ENCODE measurements around the gene FOXRED1.

FOXRED1 gene

GRCh38 chr11:126262216-126262615 is 6.7 kb upstream of the FOXRED1 start:
- no peak overlapping the region for H3K27ac ChIP-seq (ENCODE audit: low read depth, low read length, poor library complexity, severe bottlenecking)

GRCh38 chr11:126263489-126263888 is 5.5 kb upstream of the FOXRED1 start:
- H3K27me3 ChIP-seq (ENCODE audit: insufficient read depth, low read length) = no peaks in the 10 kb centered on the region
- TF ChIP-seq, protein P1, sequence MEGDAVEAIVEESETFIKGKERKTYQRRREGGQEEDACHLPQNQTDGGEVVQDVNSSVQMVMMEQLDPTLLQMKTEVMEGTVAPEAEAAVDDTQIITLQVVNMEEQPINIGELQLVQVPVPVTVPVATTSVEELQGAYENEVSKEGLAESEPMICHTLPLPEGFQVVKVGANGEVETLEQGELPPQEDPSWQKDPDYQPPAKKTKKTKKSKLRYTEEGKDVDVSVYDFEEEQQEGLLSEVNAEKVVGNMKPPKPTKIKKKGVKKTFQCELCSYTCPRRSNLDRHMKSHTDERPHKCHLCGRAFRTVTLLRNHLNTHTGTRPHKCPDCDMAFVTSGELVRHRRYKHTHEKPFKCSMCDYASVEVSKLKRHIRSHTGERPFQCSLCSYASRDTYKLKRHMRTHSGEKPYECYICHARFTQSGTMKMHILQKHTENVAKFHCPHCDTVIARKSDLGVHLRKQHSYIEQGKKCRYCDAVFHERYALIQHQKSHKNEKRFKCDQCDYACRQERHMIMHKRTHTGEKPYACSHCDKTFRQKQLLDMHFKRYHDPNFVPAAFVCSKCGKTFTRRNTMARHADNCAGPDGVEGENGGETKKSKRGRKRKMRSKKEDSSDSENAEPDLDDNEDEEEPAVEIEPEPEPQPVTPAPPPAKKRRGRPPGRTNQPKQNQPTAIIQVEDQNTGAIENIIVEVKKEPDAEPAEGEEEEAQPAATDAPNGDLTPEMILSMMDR (IDR thresholded peaks at IDR 0.05; ENCODE audit: low read length) = no peak
- TF ChIP-seq EZH2 (IDR thresholded peaks at IDR 0.05; ENCODE audit: borderline replicate concordance, low read length) = no peak
- no peaks in the 10 kb centered on the region for H3F3A ChIP-seq (ENCODE audit: insufficient read depth, low read length)
- H3K79me2 ChIP-seq (ENCODE audit: insufficient read depth, low read length) = peaks cover 13% of the 10 kb centered on the region
- H3K27ac ChIP-seq (ENCODE audit: low read depth, low read length, poor library complexity, severe bottlenecking) = no peak overlapping the region
- peaks cover 71% of the 10 kb centered on the region for H3K36me3 ChIP-seq (ENCODE audit: insufficient read depth, low read length)
- no peak overlapping the region for H3K4me2 ChIP-seq (ENCODE audit: low read length)
- H4K20me1 ChIP-seq (ENCODE audit: insufficient read depth, low read length) = no peaks in the 10 kb centered on the region
- H3K9me2 ChIP-seq (ENCODE audit: low read depth, low read length) = no peaks in the 10 kb centered on the region
- H3K4me1 ChIP-seq (ENCODE audit: insufficient read depth, low read length, severe bottlenecking) = peaks cover 9% of the 10 kb centered on the region
- H2AFZ ChIP-seq (ENCODE audit: low read length) = no peak overlapping the region
- no peak overlapping the region for H3K9ac ChIP-seq (ENCODE audit: low read length)
- no peaks in the 10 kb centered on the region for H3K9me3 ChIP-seq (ENCODE audit: low read length)
- no peak overlapping the region for H3K4me3 ChIP-seq (ENCODE audit: low read depth, low read length, poor library complexity, severe bottlenecking)

More at GRCh38 chr11:126262216-126262615, 6.7 kb upstream of the FOXRED1 start:
- Histone ChIP-seq H3F3A (ENCODE audit: insufficient read depth, low read length) (no peaks in the 10 kb centered on the region; the same call in 1 of the 2 replicates), H3K4me2 (ENCODE audit: low read length) (no peak overlapping the region), H2AFZ (ENCODE audit: low read length) (no peak overlapping the region), H3K4me3 (ENCODE audit: low read depth, low read length, poor library complexity, severe bottlenecking) (no peak overlapping the region), H3K36me3 (ENCODE audit: insufficient read depth, low read length) (peaks cover 70% of the 10 kb centered on the region), H3K27me3 (ENCODE audit: insufficient read depth, low read length) (no peaks in the 10 kb centered on the region), H3K9me2 (ENCODE audit: low read depth, low read length) (no peaks in the 10 kb centered on the region), H3K79me2 (ENCODE audit: insufficient read depth, low read length) (peaks cover 2% of the 10 kb centered on the region; the same call in 1 of the 2 replicates), H3K9me3 (ENCODE audit: low read length) (no peaks in the 10 kb centered on the region), H3K9ac (ENCODE audit: low read length) (no peak overlapping the region), H4K20me1 (ENCODE audit: insufficient read depth, low read length) (no peaks in the 10 kb centered on the region), H3K4me1 (ENCODE audit: insufficient read depth, low read length, severe bottlenecking) (no peaks in the 10 kb centered on the region)
- TF ChIP-seq, protein P1 (IDR thresholded peaks at IDR 0.05; ENCODE audit: low read length) = no peak
- no peak for TF ChIP-seq EZH2 (IDR thresholded peaks at IDR 0.05; ENCODE audit: borderline replicate concordance, low read length)

DNA sequence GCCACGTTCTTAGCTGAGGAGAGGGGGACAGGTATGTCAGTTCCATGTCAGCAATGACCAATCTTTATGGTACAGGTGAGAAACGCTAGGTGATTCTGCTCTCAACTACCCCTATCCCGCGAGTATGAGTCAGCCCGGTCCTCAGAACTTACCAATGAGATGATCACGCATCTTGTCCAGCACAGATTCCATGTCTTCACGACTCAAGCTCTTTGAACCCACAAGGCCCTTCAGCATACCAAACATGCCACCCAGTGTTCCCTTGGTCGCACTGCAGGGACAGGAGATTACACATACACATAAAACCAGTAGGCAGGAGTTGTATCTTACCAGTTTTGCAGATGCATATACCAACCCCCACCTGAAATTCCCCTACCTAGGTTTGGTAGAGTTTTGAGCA is 3.1 kb upstream of the FOXRED1 start:
- Histone ChIP-seq H3K36me3 (ENCODE audit: insufficient read depth, low read length) (peaks cover 65% of the 10 kb centered on the region), H3K9ac (ENCODE audit: low read length) (no peak overlapping the region), H3K9me3 (ENCODE audit: low read length) (no peaks in the 10 kb centered on the region)

More for the DNA sequence above, 3.1 kb upstream of the FOXRED1 start:
- no peaks in the 10 kb centered on the region for H3K9me2 ChIP-seq (ENCODE audit: low read depth, low read length)
- H3K4me2 ChIP-seq (ENCODE audit: low read length) = no peak overlapping the region
- H3K27me3 ChIP-seq (ENCODE audit: insufficient read depth, low read length) = no peaks in the 10 kb centered on the region
- peaks cover 13% of the 10 kb centered on the region for H3K79me2 ChIP-seq (ENCODE audit: insufficient read depth, low read length)
- no peak overlapping the region for H3K4me3 ChIP-seq (ENCODE audit: low read depth, low read length, poor library complexity, severe bottlenecking)
- no peak overlapping the region for H2AFZ ChIP-seq (ENCODE audit: low read length)
- H3K4me1 ChIP-seq (ENCODE audit: insufficient read depth, low read length, severe bottlenecking) = peaks cover 18% of the 10 kb centered on the region
- no peaks in the 10 kb centered on the region for H4K20me1 ChIP-seq (ENCODE audit: insufficient read depth, low read length)
- no peaks in the 10 kb centered on the region for H3F3A ChIP-seq (ENCODE audit: insufficient read depth, low read length)
- no peak overlapping the region for H3K27ac ChIP-seq (ENCODE audit: low read depth, low read length, poor library complexity, severe bottlenecking)
- TF ChIP-seq, protein P1 (IDR thresholded peaks at IDR 0.05; ENCODE audit: low read length) = no peak
- TF ChIP-seq EZH2 (IDR thresholded peaks at IDR 0.05; ENCODE audit: borderline replicate concordance, low read length) = no peak

Data from OCI-LY1 (cell line).